ENCODE results near the gene AIMP2. TPM values are rescaled to one million over a fixed set of nuclear protein-coding genes. Genes with fewer than 3 reads are reported as not detected.
"Not testable (repeated sequence)": the region's sequence is repeated elsewhere in the genome, so short reads cannot be mapped to it uniquely, and the experiment has no call there.

The AIMP2 gene
- total RNA-seq, result 6.4 TPM

GRCh38 chr7:6008668-6009611, at the start of gene AIMP2, which contains the start of gene PMS2:
TSS of gene AIMP2 (plus strand) at chr7:6009272. CDS start at chr7:6009364, 92 bp downstream.
TSS of gene PMS2 (minus strand) at chr7:6009049. CDS start at chr7:6009019, 30 bp downstream.
- Histone ChIP-seq H3K9me3 (ENCODE audit: low read depth, low read length) (no peaks in the 10 kb centered on the region), H3K27me3 (ENCODE audit: insufficient read depth, low read length) (no peaks in the 10 kb centered on the region), H3K4me3 (ENCODE audit: low read length) (peak within 1 kb of the TSS; percentile 77), H3K4me1 (ENCODE audit: insufficient read depth, low read length) (peaks cover 21% of the 10 kb centered on the region)

GRCh38 chr7:5963205-5963604, 45.9 kb upstream of the AIMP2 start:
- H3K27me3 ChIP-seq (ENCODE audit: insufficient read depth, low read length); H3K4me3 ChIP-seq (ENCODE audit: low read length); H3K9me3 ChIP-seq (ENCODE audit: low read depth, low read length); H3K4me1 ChIP-seq (ENCODE audit: insufficient read depth, low read length): not testable (repeated sequence)

GRCh38 chr7:5963810-5964209, 45.3 kb upstream of the AIMP2 start:
- H3K4me3 ChIP-seq (ENCODE audit: low read length); H3K27me3 ChIP-seq (ENCODE audit: insufficient read depth, low read length); H3K9me3 ChIP-seq (ENCODE audit: low read depth, low read length); H3K4me1 ChIP-seq (ENCODE audit: insufficient read depth, low read length): not testable (repeated sequence)

DNA sequence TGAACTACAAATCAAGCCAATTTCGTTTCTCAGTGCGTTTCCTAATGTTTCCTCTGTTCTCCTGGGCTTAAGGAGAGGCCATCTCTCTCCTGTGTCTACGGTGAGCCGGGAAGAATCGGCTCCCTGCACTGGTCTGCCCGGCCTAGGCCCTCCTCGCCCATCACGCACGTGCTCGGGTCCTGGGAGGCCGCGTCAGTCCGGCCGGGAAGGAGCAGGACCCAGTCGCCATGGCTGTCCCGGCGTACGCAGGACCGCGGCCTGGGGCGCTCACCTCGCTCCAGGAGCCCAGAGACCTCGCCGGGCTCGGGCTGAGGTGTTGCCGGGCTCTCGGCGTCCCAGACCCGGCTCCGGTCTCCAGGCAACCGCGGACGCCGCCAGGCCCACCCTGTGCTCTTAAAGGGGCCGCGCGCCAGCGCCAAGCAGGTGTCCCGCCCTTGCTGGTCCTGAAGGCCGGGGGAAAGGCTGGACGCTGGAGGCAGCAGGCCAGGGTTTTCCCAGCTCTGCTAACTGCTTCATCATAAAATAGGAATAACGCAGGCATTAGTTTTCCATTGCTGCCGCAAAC, 38.6 kb upstream of the AIMP2 start, which contains the start of gene RSPH10B:
RSPH10B (minus strand) TSS at position 343 of the 565 bp plus-strand sequence. CDS start 3,573 bp downstream, outside the sequence.
- H3K4me1 ChIP-seq (ENCODE audit: insufficient read depth, low read length); H3K27me3 ChIP-seq (ENCODE audit: insufficient read depth, low read length); H3K4me3 ChIP-seq (ENCODE audit: low read length); H3K9me3 ChIP-seq (ENCODE audit: low read depth, low read length): not testable (repeated sequence)

GRCh38 chr7:5973580-5973979, 35.5 kb upstream of the AIMP2 start:
- not testable (repeated sequence) for H3K4me1 ChIP-seq (ENCODE audit: insufficient read depth, low read length); H3K9me3 ChIP-seq (ENCODE audit: low read depth, low read length); H3K4me3 ChIP-seq (ENCODE audit: low read length); H3K27me3 ChIP-seq (ENCODE audit: insufficient read depth, low read length)

DNA sequence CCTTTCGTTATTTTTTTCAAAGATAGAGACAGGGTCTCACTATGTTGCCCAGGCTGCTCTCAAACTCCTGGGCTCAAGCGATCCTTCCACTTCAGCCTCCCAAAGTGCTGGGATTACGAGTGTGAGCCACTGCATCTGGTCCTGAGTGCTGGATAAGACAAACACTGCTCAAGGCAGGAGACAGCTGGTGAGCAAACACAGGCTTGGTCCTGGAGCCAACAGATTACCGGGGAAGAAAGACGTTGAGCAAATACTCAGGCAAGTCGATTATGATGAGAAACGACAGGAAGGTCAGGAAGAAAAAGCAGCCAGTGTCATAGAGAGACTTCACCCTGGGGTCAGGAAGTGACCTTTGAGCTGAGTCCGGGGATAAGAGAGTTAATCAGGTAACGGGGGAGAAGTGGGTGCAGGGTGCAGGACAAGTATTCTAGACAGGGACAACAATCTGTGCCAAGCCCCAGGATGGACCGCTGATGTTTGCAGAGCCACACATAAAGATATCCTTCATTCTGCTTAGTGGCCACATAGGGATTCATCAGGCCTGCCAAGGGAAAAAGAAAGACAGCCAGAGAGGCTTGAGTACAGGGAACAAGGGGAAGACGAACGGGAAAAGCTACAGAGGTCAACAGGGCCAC, 29.3 kb upstream of the AIMP2 start:
- H3K4me3 ChIP-seq (ENCODE audit: low read length); H3K4me1 ChIP-seq (ENCODE audit: insufficient read depth, low read length); H3K27me3 ChIP-seq (ENCODE audit: insufficient read depth, low read length); H3K9me3 ChIP-seq (ENCODE audit: low read depth, low read length): not testable (repeated sequence)

DNA sequence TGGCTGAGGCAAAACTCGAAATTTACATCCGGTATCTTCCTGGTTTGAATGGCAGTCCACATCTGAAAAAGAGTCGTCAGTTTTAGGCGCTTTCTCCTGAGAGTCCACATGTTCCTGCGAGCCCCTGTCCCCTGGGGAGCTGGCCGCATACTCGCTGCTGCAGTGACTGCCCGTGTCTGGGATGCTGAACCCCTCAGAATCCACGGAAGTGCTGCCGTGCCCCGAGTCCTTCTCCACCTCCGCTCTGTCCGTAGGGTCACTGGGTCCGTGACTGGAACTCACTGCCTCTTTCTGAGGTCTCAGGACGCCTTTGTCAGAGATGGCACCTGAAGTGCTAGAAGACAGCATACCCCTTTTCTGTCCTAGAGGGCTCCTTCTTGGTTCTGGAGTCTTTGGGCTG, 22.0 kb upstream of the AIMP2 start:
- not testable (repeated sequence) for H3K27me3 ChIP-seq (ENCODE audit: insufficient read depth, low read length)

GRCh38 chr7:5997210-5997808, 11.8 kb upstream of the AIMP2 start:
- Histone ChIP-seq H3K27me3 (ENCODE audit: insufficient read depth, low read length) (no peaks in the 10 kb centered on the region), H3K4me3 (ENCODE audit: low read length) (no peak overlapping the region), H3K9me3 (ENCODE audit: low read depth, low read length) (no peaks in the 10 kb centered on the region), H3K4me1 (ENCODE audit: insufficient read depth, low read length) (no peaks in the 10 kb centered on the region)

More for the DNA sequence above, 22.0 kb upstream of the AIMP2 start:
- not testable (repeated sequence) for H3K4me1 ChIP-seq (ENCODE audit: insufficient read depth, low read length); H3K9me3 ChIP-seq (ENCODE audit: low read depth, low read length); H3K4me3 ChIP-seq (ENCODE audit: low read length)

- no peaks in the 10 kb centered on the region for H3K27me3 ChIP-seq (ENCODE audit: insufficient read depth, low read length)
- no peaks in the 10 kb centered on the region for H3K9me3 ChIP-seq (ENCODE audit: low read depth, low read length)
- H3K4me3 ChIP-seq (ENCODE audit: low read length), result no peak overlapping the region
- peaks cover 21% of the 10 kb centered on the region for H3K4me1 ChIP-seq (ENCODE audit: insufficient read depth, low read length)
Measured at GRCh38 chr7:6007386-6007785, 1.7 kb upstream of the AIMP2 start.

DNA sequence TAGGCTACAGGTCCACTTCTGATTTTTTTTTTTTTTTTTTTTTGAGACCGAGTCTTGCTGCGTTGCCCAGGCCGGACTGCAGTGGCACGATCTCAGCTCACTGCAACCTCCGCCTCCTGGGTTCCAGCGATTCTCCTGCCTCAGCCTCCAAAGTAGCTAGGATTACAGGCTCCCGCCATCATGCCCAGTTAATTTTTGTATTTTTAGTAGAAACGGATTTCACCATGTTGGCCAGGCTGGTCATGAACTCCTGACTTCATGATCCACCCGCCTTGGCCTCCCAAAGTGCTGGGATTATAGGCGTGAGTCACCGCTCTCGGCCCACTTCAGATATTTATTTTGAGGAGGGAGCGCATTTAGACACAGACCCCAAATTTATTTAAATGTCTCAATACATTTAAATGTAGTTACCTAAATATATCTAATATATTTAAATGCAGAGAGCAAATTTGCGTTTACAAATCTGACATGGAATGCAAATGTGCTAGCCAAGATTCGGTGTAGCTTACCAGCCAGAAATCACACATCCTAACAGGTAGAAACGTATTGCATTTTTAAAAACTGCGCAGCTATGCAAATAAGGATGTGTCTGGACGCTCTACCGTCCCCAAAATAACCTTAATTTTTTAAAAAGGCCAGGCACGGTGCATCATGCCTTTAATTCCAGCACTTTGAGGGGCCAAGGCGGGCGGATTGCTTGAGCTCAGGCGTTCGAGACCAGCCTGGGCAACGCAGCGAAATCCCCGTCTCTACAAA, 1.1 kb upstream of the AIMP2 start:
- H3K27me3 ChIP-seq (ENCODE audit: insufficient read depth, low read length); H3K9me3 ChIP-seq (ENCODE audit: low read depth, low read length): not testable (repeated sequence)
- peaks cover 21% of the 10 kb centered on the region for H3K4me1 ChIP-seq (ENCODE audit: insufficient read depth, low read length)
- H3K4me3 ChIP-seq (ENCODE audit: low read length), result peak overlapping the region; percentile 77

GRCh38 chr7:6010370-6010769, 1.3 kb downstream of the AIMP2 start:
- H3K9me3 ChIP-seq (ENCODE audit: low read depth, low read length); H3K27me3 ChIP-seq (ENCODE audit: insufficient read depth, low read length); H3K4me3 ChIP-seq (ENCODE audit: low read length): not testable (repeated sequence)
- peaks cover 21% of the 10 kb centered on the region for H3K4me1 ChIP-seq (ENCODE audit: insufficient read depth, low read length)

GRCh38 chr7:6011541-6011940, 2.5 kb downstream of the AIMP2 start:
- no peaks in the 10 kb centered on the region for H3K27me3 ChIP-seq (ENCODE audit: insufficient read depth, low read length)
- peaks cover 21% of the 10 kb centered on the region for H3K4me1 ChIP-seq (ENCODE audit: insufficient read depth, low read length)
- H3K9me3 ChIP-seq (ENCODE audit: low read depth, low read length), result no peaks in the 10 kb centered on the region
- H3K4me3 ChIP-seq (ENCODE audit: low read length), result no peak overlapping the region

- no peaks in the 10 kb centered on the region for H3K9me3 ChIP-seq (ENCODE audit: low read depth, low read length)
- peaks cover 21% of the 10 kb centered on the region for H3K4me1 ChIP-seq (ENCODE audit: insufficient read depth, low read length)
- no peaks in the 10 kb centered on the region for H3K27me3 ChIP-seq (ENCODE audit: insufficient read depth, low read length)
- no peak overlapping the region for H3K4me3 ChIP-seq (ENCODE audit: low read length)
Measured at GRCh38 chr7:6012355-6013104, 3.5 kb downstream of the AIMP2 start.
